Muscle of arm (tissue), 14 donors: ENCODE data around the gene PRDM1. TPM values are rescaled to one million over a fixed set of nuclear protein-coding genes. Genes with fewer than 3 reads are reported as not detected.

ENCODE experiments used
- DNase-seq: peaks from one replicate; pipeline ENCODE4 v3.0.0-alpha.2; 2013
- long read RNA-seq, 11 donors: transcript quantifications; one replicate each; lab custom pipeline, GENCODE V29; 2026
- polyA plus RNA-seq, 12 donors: library from polyadenylated mRNA; unstranded; fragments of 120-200 nt; gene quantifications; one replicate each; pipeline ENCODE4 v1.2.1, GENCODE V29; 2013; ENCODE audit not compliant: insufficient read length in 12 of 12

PRDM1 gene
- polyA plus RNA-seq = 10 to 100 TPM in 1 of 12 donors, 1 to 10 TPM in 10, not detected in 1; 2.9 to 24.4 (median 5.5) TPM
- long read RNA-seq, donor 1, partial matches to known transcripts = 13 of 25 reads
- long read RNA-seq, donor 1, other reads (novel, unspliced or antisense) = 11 of 25 reads
- long read RNA-seq, donor 2, full-length matches to known transcripts = 1 of 1 reads
- long read RNA-seq, donor 2, partial matches to known transcripts = 0 of 1 reads
- long read RNA-seq, donor 2, other reads (novel, unspliced or antisense) = 0 of 1 reads
- long read RNA-seq, donor 3 = 0 reads
- long read RNA-seq, donor 4 = 0 reads
- long read RNA-seq, donor 5, full-length matches to known transcripts = 2 of 2 reads
- long read RNA-seq, donor 5, partial matches to known transcripts = 0 of 2 reads
- long read RNA-seq, donor 5, other reads (novel, unspliced or antisense) = 0 of 2 reads
- long read RNA-seq, donor 6, full-length matches to known transcripts = 1 of 1 reads
- long read RNA-seq, donor 6, partial matches to known transcripts = 0 of 1 reads
- long read RNA-seq, donor 6, other reads (novel, unspliced or antisense) = 0 of 1 reads
- long read RNA-seq, donor 7 = 0 reads
- long read RNA-seq, donor 8 = 0 reads
- long read RNA-seq, donor 9 = 0 reads
- long read RNA-seq, donor 10, full-length matches to known transcripts = 2 of 2 reads
- long read RNA-seq, donor 10, partial matches to known transcripts = 0 of 2 reads
- long read RNA-seq, donor 10, other reads (novel, unspliced or antisense) = 0 of 2 reads
- long read RNA-seq, donor 11 = 0 reads

GRCh38 chr6:106085984-106086813, at the start of gene PRDM1:
Gene PRDM1 (plus strand): TSS chr6:106086336. CDS start chr6:106086554, 218 bp downstream.
- peak; percentile 52 for DNase-seq

GRCh38 chr6:106037060-106037459, 49.1 kb upstream of the PRDM1 start:
- no peak for DNase-seq

- no peak for DNase-seq
These were observed 46.1 kb upstream of the PRDM1 start for GRCh38 chr6:106039897-106040592.

- DNase-seq = no peak
These were observed 42.0 kb upstream of the PRDM1 start for GRCh38 chr6:106044151-106044550.

GRCh38 chr6:106045077-106045476, 41.1 kb upstream of the PRDM1 start:
- no peak for DNase-seq

- DNase-seq = no peak
These were observed 39.9 kb upstream of the PRDM1 start for GRCh38 chr6:106046116-106046853.

GRCh38 chr6:106046854-106047200, 39.3 kb upstream of the PRDM1 start:
- no peak for DNase-seq

GRCh38 chr6:106048336-106048735, 37.8 kb upstream of the PRDM1 start:
- no peak for DNase-seq

- DNase-seq = no peak
These were observed 35.6 kb upstream of the PRDM1 start for GRCh38 chr6:106050538-106050937.

- no peak for DNase-seq
These were observed 34.9 kb upstream of the PRDM1 start for GRCh38 chr6:106051226-106051625.

GRCh38 chr6:106053484-106054205, 32.5 kb upstream of the PRDM1 start:
- no peak for DNase-seq

- no peak for DNase-seq
These were observed 30.6 kb upstream of the PRDM1 start for GRCh38 chr6:106055489-106055888.

GRCh38 chr6:106056060-106056745, 29.9 kb upstream of the PRDM1 start:
- no peak for DNase-seq

GRCh38 chr6:106056746-106057390, 29.3 kb upstream of the PRDM1 start:
- DNase-seq = no peak

GRCh38 chr6:106059331-106059730, 26.8 kb upstream of the PRDM1 start:
- no peak for DNase-seq

GRCh38 chr6:106060167-106060566, 26.0 kb upstream of the PRDM1 start:
- no peak for DNase-seq

GRCh38 chr6:106063448-106063850, 22.7 kb upstream of the PRDM1 start:
- DNase-seq = no peak

- DNase-seq = no peak
These were observed 22.0 kb upstream of the PRDM1 start for GRCh38 chr6:106064142-106064541.

GRCh38 chr6:106064756-106065155, 21.4 kb upstream of the PRDM1 start:
- DNase-seq = no peak
